DOHH2 (cell line): ENCODE results near the gene RSU1.

ENCODE experiments used
- H3F3A ChIP-seq: fragments of 200-600 bp; sonication (generic), shearing (Covaris generic); 2 replicates; pipeline ENCODE4 v1.6.0; 2016; ENCODE audit warnings: antibody characterized with exemption, mild to moderate bottlenecking; ENCODE audit not compliant: control insufficient read depth, insufficient read depth
- H3K27ac ChIP-seq: fragments of 200-600 bp; sonication (generic); 2 replicates; pipeline ENCODE4 v1.5.1; 2014; ENCODE audit warnings: low read depth, mild to moderate bottlenecking, low read length, moderate library complexity
- H3K27me3 ChIP-seq: fragments of 200-600 bp; sonication (generic); 2 replicates; pipeline ENCODE4 v1.6.1; 2014; ENCODE audit warnings: mild to moderate bottlenecking, low read length, mixed read lengths; ENCODE audit not compliant: control insufficient read depth
- H3K36me3 ChIP-seq: fragments of 200-600 bp; sonication (generic); 2 replicates; pipeline ENCODE4 v1.6.1; 2014; ENCODE audit warnings: mild to moderate bottlenecking, low read length, moderate library complexity, mixed read lengths; ENCODE audit not compliant: control insufficient read depth
- H3K4me1 ChIP-seq: fragments of 200-600 bp; sonication (generic); 2 replicates; pipeline ENCODE4 v1.6.1; 2014; ENCODE audit warnings: mild to moderate bottlenecking, low read length, mixed read lengths; ENCODE audit not compliant: control insufficient read depth
- H3K4me2 ChIP-seq: fragments of 200-600 bp; sonication (generic); 2 replicates; pipeline ENCODE4 v1.6.0; 2014; ENCODE audit warnings: mild to moderate bottlenecking, low read length, moderate library complexity
- H3K4me3 ChIP-seq: fragments of 200-600 bp; sonication (generic); 2 replicates; pipeline ENCODE4 v1.5.1; 2014; ENCODE audit warnings: mild to moderate bottlenecking, low read length, mixed read lengths
- H3K79me2 ChIP-seq: fragments of 200-600 bp; sonication (generic); 2 replicates; pipeline ENCODE4 v1.6.1; 2014; ENCODE audit warnings: mild to moderate bottlenecking, low read length, mixed read lengths; ENCODE audit not compliant: control insufficient read depth
- H3K9me2 ChIP-seq: fragments of 200-600 bp; sonication (generic); replicated peaks from 2 replicates; pipeline ENCODE4 v1.6.1; 2014; ENCODE audit warnings: mild to moderate bottlenecking, low read length, mixed read lengths; ENCODE audit not compliant: control insufficient read depth
- H3K9me3 ChIP-seq: fragments of 200-600 bp; sonication (generic); 2 replicates; pipeline ENCODE4 v1.6.1; 2014; ENCODE audit warnings: antibody characterized with exemption, low read length, mixed read lengths; ENCODE audit not compliant: control insufficient read depth, insufficient read depth
- H4K20me1 ChIP-seq: fragments of 200-600 bp; sonication (generic); 2 replicates; pipeline ENCODE4 v1.6.0; 2014; ENCODE audit warnings: low read depth, mild to moderate bottlenecking, antibody characterized with exemption, low read length, moderate library complexity; ENCODE audit not compliant: control insufficient read depth, insufficient read depth
- CTCF ChIP-seq: fragments of 200-600 bp; sonication (generic); IDR thresholded peaks from one replicate; pipeline ENCODE4 v1.5.1; 2014; ENCODE audit warnings: antibody characterized with exemption, mild to moderate bottlenecking, low read depth, low read length; ENCODE audit not compliant: poor library complexity, severe bottlenecking
- EZH2phosphoT487 ChIP-seq: fragments of 200-600 bp; sonication (generic); IDR thresholded peaks from 2 replicates; pipeline ENCODE4 v1.6.1; 2017; ENCODE audit warnings: borderline replicate concordance, mild to moderate bottlenecking, antibody characterized with exemption, low read length, moderate library complexity, mixed read lengths

The RSU1 gene

DNA sequence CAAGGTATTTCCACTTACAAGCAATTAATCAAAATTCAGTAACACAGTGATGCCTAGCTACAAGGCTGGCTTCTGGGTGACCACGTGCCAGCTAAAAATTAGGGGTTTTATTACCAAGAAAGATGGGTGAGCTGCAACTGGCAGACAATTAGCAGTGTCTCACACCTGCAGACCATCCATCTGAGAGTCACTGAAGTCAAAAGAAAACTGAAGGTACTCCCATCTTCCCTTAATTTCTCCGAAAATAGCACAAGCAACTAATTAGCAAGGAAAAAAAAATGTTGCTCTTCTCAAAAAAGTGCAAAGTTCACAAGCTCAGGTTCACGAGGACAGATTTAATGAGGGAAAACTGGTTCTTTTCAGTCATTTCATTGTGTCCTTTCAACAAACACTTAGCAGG, 28.4 kb downstream of the RSU1 start:
- no peaks in the 10 kb centered on the region for H3F3A ChIP-seq
- H3K36me3 ChIP-seq, result no peaks in the 10 kb centered on the region
- no peaks in the 10 kb centered on the region for H3K9me2 ChIP-seq
- H3K9me3 ChIP-seq, result no peaks in the 10 kb centered on the region
- no peak overlapping the region for H3K4me2 ChIP-seq
- H3K4me1 ChIP-seq, result no peaks in the 10 kb centered on the region
- H3K27ac ChIP-seq, result no peak overlapping the region
- no peaks in the 10 kb centered on the region for H3K27me3 ChIP-seq
- H3K4me3 ChIP-seq, result no peak overlapping the region
- peaks cover 11% of the 10 kb centered on the region for H3K79me2 ChIP-seq
- no peak for TF ChIP-seq EZH2phosphoT487
- no peak for TF ChIP-seq CTCF
- no peaks in the 10 kb centered on the region for H4K20me1 ChIP-seq

DNA sequence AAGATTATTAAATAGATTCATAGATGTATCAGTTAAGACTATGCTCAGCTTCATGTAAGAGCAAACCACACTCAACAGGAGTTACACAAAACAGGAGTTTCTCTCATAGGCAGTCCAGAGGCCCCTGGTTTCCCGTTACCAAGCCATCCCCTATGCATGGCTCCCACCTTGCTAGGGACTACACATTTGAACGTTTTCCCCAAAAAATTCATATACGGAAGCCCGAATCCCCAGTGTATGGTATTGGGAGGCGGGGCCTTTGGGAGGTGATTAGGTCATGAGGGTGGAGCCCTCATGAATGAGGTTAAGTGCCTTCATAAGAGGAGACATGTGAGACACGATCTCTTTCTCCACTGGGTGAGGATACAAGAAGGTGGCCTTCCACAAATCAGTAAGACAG, 29.1 kb downstream of the RSU1 start:
- Histone ChIP-seq H3K4me3 (no peak overlapping the region), H3K4me2 (no peak overlapping the region), H3K9me3 (no peaks in the 10 kb centered on the region), H3K9me2 (no peaks in the 10 kb centered on the region), H3K27me3 (no peaks in the 10 kb centered on the region), H3K79me2 (peaks cover 6% of the 10 kb centered on the region), H3F3A (no peaks in the 10 kb centered on the region), H3K36me3 (no peaks in the 10 kb centered on the region), H3K27ac (no peak overlapping the region), H3K4me1 (no peaks in the 10 kb centered on the region), H4K20me1 (no peaks in the 10 kb centered on the region)
- TF ChIP-seq EZH2phosphoT487 (no peak), CTCF (no peak)

GRCh38 chr10:16787361-16787791, 29.8 kb downstream of the RSU1 start:
- Histone ChIP-seq H3K4me3 (no peak overlapping the region), H3F3A (no peaks in the 10 kb centered on the region), H3K27me3 (no peaks in the 10 kb centered on the region), H3K9me2 (no peaks in the 10 kb centered on the region), H3K4me1 (no peaks in the 10 kb centered on the region), H3K27ac (no peak overlapping the region), H3K9me3 (no peaks in the 10 kb centered on the region), H3K4me2 (no peak overlapping the region), H4K20me1 (no peaks in the 10 kb centered on the region), H3K79me2 (peaks cover 3% of the 10 kb centered on the region; the same call in 1 of the 2 replicates), H3K36me3 (no peaks in the 10 kb centered on the region)
- TF ChIP-seq EZH2phosphoT487 (no peak), CTCF (no peak)
